Raji (cell line): ENCODE data around the gene RBFOX2.

ENCODE experiments used
- POLR2A ChIP-seq: IDR thresholded peaks from 2 replicates; pipeline ENCODE4 v1.6.1; 2011; ENCODE audit warnings: low read depth, low read length, control low read depth; ENCODE audit not compliant: insufficient read depth

The RBFOX2 gene

GRCh38 chr22:35838855-35839576, 189.6 kb downstream of the RBFOX2 start:
- no peak for TF ChIP-seq POLR2A

DNA sequence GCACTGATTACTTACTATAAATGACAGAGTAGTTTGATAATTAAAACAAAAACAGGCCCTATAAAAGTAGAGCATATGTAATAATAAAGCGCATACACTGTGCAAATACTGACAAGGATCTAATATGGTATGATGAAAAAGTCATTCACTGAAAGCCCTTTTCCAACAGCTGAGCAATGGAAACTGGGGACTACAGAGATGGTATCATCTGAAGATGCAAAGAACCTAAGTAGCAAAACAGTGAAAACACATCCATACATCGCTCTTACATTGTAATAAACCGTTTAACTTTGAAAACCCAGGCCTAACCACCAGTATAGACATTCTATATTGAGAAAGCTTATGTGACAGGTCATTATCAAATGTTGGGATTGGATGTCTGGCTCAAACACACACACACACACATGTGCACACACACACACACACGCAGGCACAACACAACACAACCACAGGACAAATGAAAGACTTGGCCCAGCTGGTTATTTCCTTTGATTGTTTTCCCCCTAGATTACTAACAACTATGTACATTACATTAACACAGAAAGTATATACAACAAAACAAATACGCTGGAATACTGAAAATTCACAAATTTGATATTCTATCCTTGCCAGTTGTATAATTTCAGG, 191.4 kb downstream of the RBFOX2 start:
- TF ChIP-seq POLR2A, result no peak

DNA sequence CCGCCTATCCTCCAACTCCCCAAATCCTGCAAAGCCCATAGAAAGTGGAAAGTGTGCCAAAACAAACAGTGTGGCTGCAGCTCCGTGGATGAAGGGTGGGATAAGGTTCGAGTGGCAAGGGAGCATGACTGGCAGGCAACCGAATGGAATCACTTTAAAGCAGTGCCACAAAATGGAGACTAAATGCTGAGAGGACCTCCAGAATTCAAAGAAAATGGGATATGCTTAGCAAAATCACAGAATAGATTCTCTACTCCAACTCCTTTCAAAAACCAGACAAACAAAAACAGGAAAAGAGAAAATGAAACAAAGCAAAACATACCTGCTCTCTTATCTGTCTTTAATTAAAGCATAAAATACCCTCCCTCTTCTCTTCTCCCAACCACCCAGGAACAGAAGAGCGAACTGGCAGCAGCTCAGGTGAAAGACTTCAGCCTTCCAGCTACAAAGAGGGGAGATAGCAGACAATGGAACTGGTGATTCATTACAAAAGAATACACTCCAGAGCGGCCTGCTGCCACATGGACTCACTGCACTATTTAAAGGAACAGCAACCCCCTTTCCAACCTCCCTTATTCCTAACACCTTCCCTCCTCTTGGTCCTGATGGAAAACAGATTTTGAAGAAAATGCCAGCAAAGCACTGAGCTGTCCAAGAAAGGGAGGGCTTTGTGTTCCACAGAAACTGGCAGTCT, 192.5 kb downstream of the RBFOX2 start:
- no peak for TF ChIP-seq POLR2A

DNA sequence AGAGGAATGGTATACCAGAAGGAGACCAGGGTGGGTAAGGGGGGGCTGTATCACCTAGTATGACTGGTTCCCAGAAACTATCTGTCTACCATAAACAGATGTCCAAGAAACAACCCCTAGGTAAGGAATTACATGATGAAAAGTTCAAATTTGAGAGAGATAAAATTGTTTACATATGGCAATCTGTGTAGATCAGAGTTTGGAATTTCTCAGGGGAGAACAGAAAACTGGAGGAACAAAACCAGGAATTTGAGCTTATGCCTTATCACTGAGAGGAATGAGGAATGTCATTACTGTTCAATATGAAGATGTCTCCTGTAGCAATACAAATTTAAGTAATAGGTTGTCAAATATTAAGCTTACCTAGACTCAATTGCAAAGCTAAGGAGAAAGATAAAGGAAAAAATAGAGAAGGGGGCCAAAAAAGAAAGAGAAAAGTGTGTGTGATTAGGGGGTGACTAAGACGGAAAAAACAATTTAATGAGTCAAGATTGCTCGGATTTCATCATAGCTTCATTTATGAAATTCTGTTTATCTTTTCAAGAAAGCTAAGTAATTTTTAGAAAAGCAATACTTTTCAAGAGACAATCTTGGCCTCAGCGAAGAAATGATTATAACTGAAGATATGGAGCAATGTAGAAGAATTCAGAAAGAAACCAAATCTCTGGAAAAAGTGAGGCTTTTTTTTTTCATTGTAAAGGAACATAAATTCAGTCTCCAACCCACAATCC, 193.2 kb downstream of the RBFOX2 start:
- TF ChIP-seq POLR2A, result no peak

DNA sequence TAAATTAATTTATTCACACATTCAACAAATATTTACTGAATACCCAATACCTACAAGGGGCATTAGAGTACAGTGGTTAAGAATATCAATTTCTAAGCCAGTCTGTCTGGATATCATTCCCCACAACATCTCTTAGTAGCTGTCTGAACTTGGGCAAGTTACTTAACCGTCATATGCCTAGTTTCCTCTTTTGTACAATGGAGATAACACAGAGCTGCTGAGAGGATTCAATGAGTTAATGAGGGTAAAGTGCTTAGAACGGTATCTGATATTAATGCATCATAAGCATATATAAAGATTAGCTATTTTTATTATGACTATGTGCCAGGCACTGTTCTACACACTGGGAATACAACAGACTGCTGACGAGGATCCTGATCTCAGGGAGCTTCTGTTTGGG, 194.6 kb downstream of the RBFOX2 start:
- TF ChIP-seq POLR2A, result no peak

GRCh38 chr22:35830305-35830704, 198.3 kb downstream of the RBFOX2 start:
- no peak for TF ChIP-seq POLR2A

GRCh38 chr22:35824256-35824655, 204.4 kb downstream of the RBFOX2 start:
- no peak for TF ChIP-seq POLR2A

GRCh38 chr22:35821654-35822053, 207.0 kb downstream of the RBFOX2 start:
- TF ChIP-seq POLR2A, result no peak

DNA sequence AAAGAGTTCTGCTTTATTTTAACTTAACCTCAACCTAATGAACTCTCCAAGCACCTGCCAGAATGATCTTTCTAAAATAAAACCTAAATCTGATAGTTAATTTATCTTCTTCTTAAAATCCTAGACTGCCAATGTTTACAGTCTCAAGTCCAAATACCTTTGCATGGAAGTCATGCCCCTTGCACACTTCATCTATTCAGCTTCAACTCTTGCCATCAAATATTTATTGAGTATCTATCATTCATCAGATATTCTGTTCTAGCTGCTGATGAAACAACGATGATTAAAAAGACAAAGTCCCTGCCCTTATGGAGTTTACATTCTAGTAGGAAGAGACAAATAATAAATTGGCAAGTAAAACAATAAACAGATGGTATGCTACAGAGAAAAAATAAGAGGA, 209.2 kb downstream of the RBFOX2 start:
- TF ChIP-seq POLR2A, result no peak

DNA sequence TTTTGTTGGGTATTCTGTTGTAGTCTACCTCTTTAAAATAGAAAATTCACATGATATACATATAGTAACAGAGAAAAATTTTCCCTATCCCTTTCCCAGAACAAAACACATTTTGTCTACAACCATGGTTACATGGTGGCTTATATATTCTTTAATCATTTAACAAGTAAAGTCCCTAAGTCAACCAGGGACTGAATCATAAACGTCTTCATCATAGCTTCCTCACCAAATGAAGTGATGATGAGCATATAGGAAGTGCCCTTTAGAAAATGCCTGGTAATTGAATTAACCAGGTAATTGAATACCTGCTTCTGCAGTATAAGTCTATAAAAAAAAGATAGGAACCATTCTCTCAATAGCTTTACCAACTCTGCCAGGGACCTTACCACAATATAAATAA, 209.7 kb downstream of the RBFOX2 start:
- no peak for TF ChIP-seq POLR2A

- TF ChIP-seq POLR2A, result no peak
Observed at GRCh38 chr22:35812600-35812999, 216.0 kb downstream of the RBFOX2 start.

GRCh38 chr22:35811670-35812069, 217.0 kb downstream of the RBFOX2 start:
- TF ChIP-seq POLR2A, result no peak

- TF ChIP-seq POLR2A, result no peak
Observed at GRCh38 chr22:35809816-35810215, 218.8 kb downstream of the RBFOX2 start.

DNA sequence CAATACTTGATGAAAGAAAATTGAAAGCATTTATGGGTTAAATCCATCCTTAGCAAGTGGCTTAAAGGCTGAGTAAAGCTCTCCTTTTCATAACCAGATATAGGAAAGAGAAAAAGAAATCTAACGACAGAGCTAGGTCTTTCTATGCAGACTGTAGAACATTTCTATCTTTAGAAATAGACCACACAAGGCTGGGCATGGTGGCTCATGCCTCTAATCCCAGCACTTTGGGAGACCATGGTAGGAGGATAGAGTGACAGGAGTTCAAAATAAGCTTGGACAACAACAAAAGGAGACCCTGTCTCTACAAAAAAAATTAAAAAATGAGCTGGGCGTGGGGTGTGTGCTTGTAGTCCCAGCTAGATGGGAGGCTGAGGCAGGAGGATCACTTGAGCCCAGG, 220.2 kb downstream of the RBFOX2 start:
- no peak for TF ChIP-seq POLR2A

- TF ChIP-seq POLR2A, result no peak
Observed at GRCh38 chr22:35805466-35805865, 223.2 kb downstream of the RBFOX2 start.
